ENCODE measurements around the gene SQSTM1.
A peak's percentile ranks its signal among the peaks of the same experiment; 100 is the strongest.
"Not testable (repeated sequence)": the region's sequence is repeated elsewhere in the genome, so short reads cannot be mapped to it uniquely, and the experiment has no call there.

SQSTM1 gene

DNA sequence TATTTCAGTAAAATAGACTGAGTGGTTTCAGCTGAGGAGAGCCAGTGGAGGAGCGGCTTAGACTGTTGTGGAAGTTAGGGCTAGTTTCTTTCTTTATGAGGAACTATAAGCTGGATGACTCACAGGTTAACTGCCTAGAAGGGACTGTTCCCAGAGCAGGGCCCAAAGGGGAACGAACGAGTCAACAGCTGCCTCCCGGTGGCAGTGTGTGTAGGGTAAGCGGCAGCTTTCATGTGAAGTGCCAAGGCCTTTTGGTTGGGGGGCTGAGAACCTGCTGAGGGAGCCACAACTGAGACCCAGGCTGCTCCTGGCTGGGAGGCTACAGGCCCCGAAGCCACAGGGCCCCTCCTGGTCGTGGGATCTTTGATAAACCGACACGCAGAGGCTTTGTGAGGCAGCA lies 7.0 kb downstream of the SQSTM1 start:
- peak; percentile 47 for DNase-seq (ENCODE audit: low read depth)

DNA sequence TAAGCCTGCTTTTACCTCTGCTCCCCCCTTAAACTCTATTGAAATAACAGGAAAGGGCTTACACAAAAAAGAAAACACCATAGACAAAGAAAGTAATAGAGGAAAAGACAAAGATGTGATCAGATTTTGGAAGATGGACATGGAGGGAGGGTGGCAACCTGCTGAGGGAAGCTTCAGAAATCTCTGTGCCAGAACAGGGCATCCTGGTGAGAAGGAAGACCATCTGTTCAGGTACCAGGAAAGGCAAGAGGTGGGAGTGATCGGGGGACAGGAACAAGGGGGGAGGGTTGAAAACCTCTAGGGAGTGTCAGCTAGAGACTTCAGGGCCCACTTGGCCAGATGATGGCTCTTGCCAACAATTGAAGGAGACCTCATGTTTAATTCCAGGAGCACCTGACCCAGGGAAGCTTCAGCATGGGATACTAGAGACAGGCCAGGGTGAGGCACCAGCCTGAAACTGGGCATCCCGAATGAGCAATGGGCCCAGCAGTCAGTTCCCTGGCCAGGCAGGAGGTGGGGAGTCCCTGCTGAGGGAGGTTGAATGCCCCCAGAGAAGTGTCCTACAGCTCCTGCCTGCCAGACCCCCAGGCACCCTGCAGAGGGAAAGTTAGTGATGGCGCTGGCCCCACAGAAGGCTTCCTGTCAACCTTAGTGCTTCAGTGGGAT lies 8.2 kb downstream of the SQSTM1 start:
- DNase-seq (ENCODE audit: low read depth), result no peak

DNA sequence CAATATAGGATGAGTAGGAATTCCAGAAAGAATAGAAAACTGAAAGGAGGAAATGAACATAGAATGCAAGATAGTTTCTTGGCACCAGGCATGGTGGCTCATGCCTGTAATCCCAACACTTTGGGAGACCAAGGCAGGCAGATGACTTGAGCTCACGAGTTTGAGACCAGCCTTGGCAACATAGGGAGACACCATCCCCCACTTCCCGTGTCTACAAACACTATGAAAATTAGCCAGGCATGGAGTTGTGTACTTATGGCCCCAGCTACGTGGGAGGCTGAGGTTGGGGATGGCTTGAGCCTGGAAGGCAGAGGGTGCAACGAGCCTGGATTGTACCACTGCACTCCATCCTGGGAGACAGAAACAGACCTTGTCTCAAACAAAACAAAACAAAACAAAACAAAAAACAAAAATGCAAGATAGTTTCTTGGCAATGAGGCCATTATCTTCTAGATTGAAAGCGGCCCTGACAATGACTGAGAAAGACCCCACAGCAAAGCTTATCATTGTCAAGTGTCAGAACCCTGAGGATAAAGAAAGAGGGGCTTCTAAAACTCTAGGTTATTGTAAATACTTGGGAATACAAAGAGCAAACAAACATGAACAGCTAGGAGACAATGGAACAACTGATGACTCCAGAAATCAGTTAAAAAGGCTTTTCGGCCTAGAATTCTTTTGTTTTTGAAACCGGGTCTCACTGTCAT lies 9.2 kb downstream of the SQSTM1 start:
- no peak for DNase-seq (ENCODE audit: low read depth)

DNA sequence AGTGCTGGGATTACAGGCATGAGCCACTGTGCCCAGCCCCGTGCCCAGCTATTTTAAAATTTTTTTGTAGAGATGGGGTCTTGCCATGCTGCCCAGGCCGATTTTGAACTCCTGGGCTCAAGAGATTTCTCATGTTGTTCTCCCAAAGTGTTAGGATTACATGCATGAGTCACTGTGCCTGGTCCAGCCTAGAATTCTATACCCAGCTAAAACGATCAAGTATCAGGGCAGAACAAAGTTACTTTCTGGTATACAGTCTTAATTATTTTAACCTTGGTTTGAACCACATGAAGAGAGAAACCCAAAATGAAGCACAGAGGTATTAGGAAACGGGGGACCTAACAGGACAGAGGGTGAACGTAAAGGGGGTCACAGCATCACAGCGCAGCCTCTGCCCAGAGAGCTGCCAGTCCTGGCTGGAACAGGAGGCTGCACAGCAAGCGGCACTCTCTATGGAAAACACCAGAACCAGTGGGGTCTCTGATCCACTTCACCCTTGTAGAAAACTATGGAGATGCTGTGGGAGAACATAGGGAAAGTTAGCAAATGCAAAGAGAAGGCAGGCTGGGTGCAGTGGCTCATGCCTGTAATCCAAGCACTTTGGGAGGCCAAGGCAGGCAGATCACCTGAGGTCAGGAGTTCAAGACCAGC lies 10.2 kb downstream of the SQSTM1 start:
- DNase-seq (ENCODE audit: low read depth), result no peak

GRCh38 chr5:179832039-179832745 lies 11.5 kb downstream of the SQSTM1 start:
- DNase-seq (ENCODE audit: low read depth), result no peak

DNA sequence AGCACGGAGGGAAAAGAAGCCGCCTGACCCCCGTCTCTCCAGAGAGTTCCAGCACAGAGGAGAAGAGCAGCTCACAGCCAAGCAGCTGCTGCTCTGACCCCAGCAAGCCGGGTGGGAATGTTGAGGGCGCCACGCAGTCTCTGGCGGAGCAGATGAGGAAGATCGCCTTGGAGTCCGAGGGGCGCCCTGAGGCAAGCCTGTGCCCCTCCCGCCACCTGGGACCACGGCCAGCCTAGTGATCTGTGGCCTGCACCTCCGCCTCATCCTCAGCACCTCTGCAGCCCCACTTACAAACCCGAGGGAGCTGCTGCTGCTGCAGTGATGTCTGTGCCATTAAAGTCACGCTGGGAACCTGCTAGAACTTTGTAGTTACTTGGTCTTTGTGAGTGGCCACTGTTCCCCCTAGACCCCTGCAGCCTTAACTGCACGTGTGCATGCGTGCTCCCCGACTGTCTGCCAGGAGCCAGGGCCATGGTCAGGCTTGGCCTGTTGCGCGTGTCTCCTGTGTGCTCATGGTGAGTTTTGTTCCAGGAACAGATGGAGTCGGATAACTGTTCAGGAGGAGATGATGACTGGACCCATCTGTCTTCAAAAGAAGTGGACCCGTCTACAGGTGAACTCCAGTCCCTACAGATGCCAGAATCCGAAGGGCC lies 12.5 kb downstream of the SQSTM1 start:
- DNase-seq (ENCODE audit: low read depth), result no peak

DNA sequence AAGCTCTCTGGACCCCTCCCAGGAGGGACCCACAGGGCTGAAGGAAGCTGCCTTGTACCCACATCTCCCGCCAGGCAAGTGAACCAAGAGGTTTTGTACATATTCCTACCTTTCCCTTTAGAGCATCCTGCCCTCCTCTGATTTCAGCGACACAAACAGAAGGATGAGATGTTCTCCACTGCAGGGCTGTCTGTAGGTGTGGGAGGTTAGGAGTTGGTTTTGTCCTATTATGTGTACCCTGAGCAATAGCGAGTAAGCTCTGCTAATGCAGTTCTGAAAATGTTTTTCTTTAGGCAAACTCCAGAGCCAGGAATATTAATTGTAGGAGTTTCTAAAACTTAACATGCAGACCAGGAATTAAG lies 13.0 kb downstream of the SQSTM1 start:
- no peak for DNase-seq (ENCODE audit: low read depth)

DNA sequence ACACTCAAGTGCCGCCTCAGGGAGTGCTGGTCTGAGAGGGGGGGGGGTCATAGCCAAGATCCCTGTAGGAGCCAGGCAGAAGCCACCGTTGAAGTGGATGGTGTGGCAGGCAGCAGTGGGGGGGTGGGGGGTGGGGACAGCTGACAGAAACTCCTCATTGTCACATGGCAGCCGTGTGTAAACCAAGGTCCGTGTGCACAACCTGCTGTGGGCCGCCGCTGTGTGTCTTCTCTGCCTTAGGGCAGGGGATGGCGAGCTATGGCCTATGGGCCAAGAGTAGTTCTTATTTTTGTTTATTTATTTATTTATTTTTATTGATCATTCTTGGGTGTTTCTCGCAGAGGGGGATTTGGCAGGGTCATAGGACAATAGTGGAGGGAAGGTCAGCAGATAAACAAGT lies 13.4 kb downstream of the SQSTM1 start:
- DNase-seq (ENCODE audit: low read depth), result no peak

DNA sequence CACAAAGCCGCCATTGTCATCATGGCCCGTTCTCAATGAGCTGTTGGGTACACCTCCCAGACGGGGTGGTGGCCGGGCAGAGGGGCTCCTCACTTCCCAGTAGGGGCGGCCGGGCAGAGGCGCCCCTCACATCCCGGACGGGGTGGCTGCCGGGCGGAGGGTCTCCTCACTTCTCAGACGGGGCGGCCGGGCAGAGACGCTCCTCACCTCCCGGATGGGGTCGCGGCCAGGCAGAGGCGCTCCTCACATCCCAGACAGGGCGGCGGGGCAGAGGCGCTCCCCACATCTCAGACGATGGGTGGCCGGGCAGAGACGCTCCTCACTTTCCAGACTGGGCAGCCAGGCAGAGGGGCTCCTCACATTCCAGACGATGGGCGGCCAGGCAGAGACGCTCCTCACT lies 14.2 kb downstream of the SQSTM1 start:
- not testable (repeated sequence) for DNase-seq (ENCODE audit: low read depth)

DNA sequence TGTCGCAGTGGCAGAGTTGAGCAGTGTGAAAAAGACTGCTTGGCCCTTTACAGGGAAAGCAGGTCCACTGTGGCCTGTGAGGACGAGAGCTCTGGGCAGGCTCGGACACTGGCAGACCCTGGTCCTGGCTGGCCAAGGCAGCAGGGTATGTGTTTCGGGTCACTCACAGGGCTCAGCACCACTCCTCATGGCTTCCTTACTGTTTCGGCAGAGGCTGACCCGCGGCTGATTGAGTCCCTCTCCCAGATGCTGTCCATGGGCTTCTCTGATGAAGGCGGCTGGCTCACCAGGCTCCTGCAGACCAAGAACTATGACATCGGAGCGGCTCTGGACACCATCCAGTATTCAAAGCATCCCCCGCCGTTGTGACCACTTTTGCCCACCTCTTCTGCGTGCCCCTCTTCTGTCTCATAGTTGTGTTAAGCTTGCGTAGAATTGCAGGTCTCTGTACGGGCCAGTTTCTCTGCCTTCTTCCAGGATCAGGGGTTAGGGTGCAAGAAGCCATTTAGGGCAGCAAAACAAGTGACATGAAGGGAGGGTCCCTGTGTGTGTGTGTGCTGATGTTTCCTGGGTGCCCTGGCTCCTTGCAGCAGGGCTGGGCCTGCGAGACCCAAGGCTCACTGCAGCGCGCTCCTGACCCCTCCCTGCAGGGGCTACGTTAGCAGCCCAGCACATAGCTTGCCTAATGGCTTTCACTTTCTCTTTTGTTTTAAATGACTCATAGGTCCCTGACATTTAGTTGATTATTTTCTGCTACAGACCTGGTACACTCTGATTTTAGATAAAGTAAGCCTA lies 15.7 kb downstream of the SQSTM1 start:
- no peak for DNase-seq (ENCODE audit: low read depth)

DNA sequence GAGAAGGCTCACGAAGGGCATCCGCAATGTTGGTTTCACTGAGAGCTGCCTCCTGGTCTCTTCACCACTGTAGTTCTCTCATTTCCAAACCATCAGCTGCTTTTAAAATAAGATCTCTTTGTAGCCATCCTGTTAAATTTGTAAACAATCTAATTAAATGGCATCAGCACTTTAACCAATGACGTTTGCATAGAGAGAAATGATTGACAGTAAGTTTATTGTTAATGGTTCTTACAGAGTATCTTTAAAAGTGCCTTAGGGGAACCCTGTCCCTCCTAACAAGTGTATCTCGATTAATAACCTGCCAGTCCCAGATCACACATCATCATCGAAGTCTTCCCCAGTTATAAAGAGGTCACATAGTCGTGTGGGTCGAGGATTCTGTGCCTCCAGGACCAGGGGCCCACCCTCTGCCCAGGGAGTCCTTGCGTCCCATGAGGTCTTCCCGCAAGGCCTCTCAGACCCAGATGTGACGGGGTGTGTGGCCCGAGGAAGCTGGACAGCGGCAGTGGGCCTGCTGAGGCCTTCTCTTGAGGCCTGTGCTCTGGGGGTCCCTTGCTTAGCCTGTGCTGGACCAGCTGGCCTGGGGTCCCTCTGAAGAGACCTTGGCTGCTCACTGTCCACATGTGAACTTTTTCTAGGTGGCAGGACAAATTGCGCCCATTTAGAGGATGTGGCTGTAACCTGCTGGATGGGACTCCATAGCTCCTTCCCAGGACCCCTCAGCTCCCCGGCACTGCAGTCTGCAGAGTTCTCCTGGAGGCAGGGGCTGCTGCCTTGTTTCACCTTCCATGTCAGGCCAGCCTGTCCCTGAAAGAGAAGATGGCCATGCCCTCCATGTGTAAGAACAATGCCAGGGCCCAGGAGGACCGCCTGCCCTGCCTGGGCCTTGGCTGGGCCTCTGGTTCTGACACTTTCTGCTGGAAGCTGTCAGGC lies 16.6 kb downstream of the SQSTM1 start:
- no peak for DNase-seq (ENCODE audit: low read depth)

DNA sequence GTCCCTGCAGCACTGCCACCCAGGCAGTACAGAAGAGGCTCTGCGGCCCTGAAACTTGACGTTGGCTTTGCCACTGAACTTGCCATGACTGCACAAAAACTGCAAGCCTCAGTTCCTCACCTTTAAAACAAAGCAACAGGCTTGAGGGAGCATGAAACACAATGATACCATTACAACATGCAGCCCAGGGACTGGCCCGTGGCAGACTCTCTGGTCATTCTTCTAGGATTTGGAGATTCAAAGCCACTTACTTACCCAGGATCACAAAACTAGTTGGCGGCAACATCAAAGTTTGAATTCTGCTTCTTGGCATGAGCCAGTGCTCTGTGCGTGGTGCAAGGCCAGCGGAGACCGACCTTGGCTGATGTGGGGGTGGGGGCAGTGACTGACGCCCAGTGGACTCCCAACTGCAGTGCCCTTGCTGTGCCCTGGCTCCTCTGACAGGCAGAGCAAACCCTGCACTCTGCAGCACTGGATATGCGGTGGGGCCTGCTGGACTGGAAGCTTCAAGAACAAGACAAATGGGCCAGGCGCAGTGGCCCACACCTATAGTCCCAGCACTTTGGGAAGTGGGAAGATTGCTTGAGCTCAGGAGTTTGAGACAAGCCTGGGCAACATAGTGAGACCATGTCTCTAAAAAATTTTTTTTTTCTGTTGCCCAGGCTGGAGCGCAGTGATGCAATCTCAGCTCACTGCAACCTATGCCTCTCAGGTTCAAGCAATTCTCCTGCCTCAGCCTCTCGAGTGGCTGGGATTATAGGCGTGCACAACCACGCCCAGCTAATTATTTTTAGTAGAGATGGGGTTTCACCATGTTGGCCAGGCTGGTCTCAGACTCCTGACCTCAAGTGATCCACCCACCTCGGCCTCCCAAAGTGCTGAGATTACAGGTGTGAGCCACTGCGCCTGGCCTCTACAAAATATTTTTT lies 18.9 kb downstream of the SQSTM1 start:
- no peak for DNase-seq (ENCODE audit: low read depth)

- no peak for DNase-seq (ENCODE audit: low read depth)
Observed at GRCh38 chr5:179840321-179840720, 19.6 kb downstream of the SQSTM1 start.

- DNase-seq (ENCODE audit: low read depth), result no peak
Observed at GRCh38 chr5:179840766-179841165, 20.1 kb downstream of the SQSTM1 start.

GRCh38 chr5:179841621-179842020 lies 20.9 kb downstream of the SQSTM1 start:
- no peak for DNase-seq (ENCODE audit: low read depth)

GRCh38 chr5:179852993-179853547 lies 32.4 kb downstream of the SQSTM1 start:
- no peak for DNase-seq (ENCODE audit: low read depth)

GRCh38 chr5:179854356-179854755 lies 33.7 kb downstream of the SQSTM1 start:
- DNase-seq (ENCODE audit: low read depth), result no peak

- DNase-seq (ENCODE audit: low read depth), result no peak
Observed at GRCh38 chr5:179858241-179858585, 37.5 kb downstream of the SQSTM1 start.
